Umbilical cord (tissue), 2 donors: ENCODE measurements around the gene DDR1. TPM values are rescaled to one million over a fixed set of nuclear protein-coding genes. Genes with fewer than 3 reads are reported as not detected.
"Not testable (repeated sequence)": the region's sequence is repeated elsewhere in the genome, so short reads cannot be mapped to it uniquely, and the experiment has no call there.

Experiments used
- DNase-seq: peaks from one replicate; pipeline ENCODE4 v3.0.0-alpha.2; 2015; ENCODE audit warnings: low spot score
- total RNA-seq: library from RNA; depleted of rRNA; stranded (reverse); fragments of >200 nt; gene quantifications from one replicate; pipeline ENCODE4 v1.2.3, GENCODE V29; 2014; ENCODE audit warnings: low replicate concordance; ENCODE audit not compliant: insufficient read depth

DDR1 gene
- total RNA-seq, 1 donor from 2014 or later: 19.0 TPM

DNA sequence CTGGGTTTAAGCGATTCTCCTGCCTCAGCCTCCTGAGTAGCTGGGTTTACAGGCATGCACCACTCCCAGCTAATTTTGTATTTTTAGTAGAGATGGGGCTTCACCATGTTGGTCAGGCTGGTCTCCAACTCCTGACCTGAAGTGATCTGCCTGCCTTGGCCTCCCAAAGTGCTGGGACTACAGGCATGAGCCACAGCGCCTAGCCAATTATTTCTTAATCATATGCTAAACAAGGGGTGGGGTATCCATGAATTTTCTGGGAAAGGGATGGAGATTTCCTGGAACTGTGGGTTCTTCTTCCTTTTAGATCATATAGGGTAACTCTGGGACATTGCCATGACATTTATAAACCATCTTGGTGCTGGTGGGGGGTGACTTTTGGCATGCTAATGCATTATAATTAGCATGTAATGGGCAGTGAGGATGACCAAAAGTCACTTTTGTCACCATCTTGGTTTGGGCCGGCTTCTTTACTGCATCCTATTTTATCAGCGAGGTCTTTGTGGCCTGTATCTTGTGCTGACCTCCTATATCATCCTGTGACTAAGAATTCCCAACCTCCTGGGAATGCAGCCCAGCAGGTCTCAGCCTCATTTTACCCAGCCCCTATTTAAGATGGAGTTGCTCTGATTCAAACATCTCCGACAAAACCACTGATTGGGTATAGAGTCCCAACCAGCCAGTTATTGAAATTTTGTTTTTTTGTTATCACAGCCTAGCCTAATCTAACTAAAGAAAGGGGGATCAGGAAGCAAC is 29.9 kb upstream of the DDR1 start:
- no peak for DNase-seq

DNA sequence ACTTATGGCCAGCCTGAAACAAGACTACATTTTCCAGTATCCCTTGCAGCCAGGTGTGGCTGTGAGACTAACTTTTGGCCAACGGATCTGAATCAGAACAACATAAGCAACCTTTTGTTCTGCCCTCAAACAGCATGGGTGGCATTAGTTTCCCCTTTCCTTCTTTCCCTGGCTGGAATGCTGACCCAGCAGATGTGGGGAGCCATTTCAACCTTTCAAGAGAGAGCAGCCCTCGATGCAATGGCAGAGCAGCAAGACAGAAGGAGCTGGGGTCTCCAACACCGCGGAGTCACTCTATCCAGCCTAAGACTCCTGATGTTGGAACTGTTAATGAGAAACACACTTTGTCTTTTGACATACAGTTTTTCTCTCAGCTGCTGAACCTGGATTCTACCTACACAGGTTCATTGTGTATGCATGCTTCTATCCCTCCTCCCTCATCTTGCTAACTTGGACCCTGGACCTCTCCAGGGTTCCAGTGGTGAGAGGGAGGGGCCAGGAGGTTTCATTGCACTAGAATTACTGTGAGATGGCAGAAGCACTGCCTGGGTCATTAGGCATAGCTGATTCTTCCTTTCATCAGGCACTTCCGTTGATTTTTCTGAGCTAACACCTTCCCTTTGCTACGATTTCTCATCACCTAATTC is 28.8 kb upstream of the DDR1 start:
- DNase-seq: no peak

DNA sequence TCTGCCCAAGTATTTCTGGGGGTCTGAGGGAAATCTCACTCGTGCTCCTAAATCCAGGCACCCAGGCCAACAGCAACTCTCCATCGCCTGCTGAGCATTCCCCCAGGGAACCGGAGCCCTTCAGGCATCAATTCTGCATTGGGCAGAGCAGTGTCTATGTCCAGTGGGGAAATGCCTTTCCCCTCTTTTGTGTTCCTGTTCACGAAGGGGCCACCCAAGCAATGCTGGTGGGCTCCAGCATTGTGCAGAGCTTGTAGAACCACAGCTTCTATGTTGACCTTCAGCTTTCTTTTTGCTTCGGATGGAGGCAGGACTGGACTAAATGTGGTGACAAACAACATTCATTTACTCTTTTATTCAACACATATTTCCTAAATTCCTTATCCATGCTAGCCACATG is 27.2 kb upstream of the DDR1 start:
- DNase-seq: no peak

DNA sequence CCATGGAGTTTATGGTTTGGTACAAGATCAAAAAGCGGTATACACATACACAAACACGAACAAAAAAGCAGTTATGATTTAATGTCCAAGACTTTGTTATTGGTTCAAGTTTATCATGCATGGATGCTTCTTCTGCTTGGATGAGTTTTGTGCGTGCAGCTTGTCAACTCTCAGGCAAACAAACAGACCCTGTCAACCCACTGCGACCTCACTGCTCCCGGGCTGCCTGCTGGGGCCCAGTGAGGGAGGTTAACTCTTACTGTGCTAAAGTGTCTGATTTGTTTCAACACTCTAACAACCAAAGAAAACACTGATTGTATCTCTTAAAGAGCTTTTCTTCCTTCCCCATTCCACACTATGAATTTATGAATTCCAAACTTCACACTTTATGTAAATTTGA is 26.8 kb upstream of the DDR1 start:
- DNase-seq: no peak

DNA sequence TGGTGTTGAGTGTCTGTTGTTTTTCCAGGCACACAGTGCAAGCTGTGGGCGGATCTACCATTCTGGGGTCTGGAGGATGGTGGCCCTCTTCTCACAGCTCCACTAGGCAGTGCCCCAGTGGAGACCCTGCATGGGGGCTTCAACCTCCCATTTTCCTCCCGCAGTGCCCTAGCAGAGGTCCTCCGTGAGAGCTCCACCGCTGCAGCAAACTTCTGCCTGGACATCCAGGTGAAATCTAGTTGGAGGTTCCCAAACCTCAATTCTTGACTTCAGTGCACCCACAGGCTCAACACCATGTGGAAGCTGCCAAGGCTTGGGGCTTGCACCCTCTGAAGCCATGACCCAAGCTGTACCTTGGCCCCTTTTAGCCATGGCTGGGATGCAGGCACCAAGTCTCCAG is 24.6 kb upstream of the DDR1 start:
- DNase-seq: not testable (repeated sequence)

DNA sequence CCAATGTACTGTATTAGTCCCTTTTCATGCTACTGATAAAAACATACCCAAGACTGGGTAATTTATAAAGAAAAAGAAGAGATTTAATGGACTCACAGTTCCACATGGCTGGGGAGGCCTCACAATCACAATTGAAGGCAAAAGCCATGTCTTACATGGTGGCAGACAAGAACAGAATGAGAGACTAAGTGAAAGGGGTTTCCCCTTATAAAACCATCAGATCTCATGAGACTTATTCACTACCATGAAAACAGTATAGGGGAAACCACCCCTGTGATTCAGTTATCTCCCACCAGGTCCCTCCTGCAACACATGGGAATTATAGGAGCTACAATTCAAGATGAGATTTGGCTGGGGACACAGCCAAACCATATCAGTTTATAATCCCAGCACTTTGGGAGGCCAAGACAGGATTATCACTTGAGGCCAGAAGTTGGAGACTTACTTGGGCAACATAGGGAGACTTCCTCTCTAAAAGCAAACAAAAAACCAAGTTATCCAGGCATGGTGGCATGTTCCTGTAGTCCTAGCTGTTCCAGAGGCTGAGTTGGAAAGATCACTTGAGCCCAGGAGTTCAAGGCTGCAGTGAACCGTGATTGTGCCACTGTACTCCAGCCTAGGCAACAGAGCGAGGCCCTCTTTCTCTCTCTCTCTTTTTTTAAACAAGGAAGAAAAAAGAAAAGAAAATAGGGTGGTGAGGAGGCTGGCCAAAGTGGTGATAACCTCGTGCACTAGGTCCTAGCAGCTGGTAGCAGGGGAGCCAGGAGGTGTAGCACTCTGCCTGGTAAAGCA is 22.9 kb upstream of the DDR1 start:
- DNase-seq: no peak

DNA sequence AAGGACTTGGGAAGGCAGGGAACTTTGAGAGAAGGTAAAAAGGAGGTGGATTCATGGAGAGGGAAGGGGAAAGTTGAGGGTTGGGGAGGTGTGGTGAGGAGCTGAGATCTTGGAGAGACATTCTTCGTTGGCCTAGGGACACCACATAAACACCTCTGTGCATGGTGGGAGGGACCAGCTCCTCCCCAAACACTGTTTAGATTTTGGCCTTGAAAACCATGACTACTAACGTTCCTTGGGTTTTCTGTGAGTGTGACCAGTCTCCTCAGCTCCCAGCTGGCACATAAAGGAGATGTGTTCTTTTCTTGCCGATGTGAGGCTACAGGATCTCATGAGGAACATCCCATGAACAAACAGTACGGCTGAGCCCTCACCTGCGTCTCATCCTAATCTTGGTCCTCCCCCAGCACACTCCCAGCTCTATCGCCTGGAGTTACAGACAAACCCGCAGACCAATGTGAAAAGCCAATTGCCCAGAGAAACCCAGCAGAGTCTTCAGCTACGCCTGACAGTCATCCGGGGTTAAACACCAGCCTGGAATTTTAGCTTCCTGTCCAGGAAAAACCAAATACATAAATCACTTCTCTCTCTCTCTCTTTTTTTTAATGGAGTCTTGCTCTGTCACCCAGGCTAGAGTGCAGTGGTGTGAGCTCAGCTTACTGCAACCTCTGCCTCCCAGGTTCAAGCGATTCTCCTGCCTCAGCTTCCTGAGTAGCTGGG is 22.0 kb upstream of the DDR1 start:
- no peak for DNase-seq

DNA sequence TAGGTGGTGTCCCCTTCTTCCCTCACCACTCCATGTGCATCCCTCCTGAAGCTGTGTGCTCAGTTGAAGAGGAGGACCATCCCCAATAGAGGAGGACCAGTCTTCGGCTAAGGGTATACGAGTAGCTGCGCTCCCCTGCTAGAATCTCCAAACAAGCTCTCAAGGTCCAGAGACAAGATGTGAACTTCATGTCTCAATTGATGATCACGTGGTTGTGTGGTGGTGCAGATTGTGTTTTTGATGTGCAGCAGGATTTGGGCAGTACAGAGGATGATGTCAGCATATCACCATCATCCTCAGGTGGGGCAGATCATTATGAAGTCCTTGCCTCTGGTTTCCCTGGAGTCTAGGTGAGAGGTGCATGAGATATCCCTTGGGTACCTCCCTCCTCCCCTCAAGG is 20.0 kb upstream of the DDR1 start:
- no peak for DNase-seq

DNA sequence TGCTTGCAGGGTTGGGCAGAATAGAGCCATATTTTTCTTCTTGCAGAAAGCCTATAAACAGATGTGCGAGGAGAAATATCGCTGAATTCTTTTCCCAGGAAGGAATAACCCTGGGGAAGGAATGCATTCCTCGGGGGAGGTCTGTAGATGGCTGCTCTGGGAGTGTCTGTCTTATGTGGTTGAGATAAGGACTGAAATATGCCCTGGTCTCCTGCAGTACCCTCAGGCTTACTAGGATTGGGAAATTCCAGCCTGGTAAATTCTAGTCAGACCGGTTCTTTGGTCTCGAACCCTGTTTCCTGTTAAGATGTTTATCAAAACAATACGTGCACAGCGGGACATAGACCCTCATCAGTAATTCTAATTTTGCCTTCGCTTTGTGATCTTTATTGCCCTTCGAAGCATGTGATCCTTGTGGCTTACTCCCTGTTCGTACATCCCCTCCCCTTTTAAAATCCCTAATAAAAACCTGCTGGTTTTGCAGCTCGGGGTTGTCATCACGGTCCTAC is 15.0 kb upstream of the DDR1 start:
- not testable (repeated sequence) for DNase-seq

DNA sequence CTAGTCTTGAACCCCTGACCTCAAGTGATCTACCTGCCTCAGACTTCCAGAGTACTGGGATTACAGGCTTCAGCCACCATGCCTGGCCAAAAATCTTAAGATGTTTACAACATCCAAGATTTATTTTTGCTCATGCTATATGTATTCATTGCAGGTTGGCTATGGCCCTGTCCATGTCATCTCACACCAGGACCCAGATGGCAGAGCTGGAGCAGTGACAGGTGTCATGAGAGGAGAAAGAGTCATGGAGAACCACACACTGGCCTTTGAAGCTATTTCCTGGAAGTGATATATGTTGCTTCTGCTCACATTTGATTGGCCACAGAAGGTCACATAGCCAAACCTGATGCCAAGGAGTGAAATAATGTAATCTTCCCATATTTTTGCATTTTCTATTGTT is 13.8 kb upstream of the DDR1 start:
- DNase-seq: no peak

DNA sequence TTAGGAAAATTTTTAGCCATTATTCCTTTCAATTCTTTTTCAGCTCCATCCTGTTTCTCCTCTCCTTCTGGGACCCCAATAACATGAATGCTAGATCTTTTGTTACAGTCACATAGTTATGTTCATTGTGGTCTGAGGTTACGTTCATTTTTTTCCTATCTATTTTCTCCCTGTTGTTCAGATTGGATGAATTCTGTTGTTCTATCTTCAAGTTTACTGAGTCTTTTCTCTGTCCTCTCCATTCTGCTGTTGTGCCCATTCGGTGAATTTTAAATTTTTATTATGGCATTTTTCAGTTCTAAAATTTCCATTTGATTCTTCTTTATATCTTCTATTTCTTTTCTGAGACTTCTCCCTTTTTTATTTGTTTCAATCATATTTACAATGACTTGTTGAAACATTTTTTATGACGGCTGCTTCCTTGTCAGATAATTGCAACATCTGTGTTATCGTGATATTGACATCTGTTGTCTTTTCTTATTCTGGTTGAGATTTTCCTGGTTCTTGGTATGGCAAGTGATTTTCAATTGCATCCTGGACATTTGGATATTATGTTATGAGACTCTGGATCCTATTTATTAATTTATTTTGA is 12.6 kb upstream of the DDR1 start:
- no peak for DNase-seq

DNA sequence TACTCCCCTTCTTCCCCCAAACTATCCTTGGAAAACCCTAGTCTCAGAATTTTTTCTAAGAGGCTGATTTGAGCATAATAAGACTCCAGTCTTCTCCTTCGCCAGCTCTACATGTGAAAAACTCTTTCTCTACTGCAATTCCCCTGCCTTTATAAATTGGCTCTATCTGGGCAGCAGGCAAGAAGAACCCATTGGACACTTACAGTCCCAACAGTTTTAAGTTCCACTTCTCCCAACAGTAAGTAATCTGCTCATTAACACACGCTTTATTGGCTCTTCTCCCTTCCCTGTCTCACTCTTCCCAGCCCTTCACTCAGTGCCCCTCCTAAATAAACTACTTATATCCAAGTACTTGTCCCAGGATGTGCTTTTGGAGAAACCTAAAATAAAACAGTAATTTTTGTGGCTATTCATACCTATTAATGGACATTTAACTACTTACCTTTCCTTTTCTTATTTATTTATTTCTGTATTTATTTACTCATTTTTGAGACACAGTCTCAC is 11.1 kb upstream of the DDR1 start:
- no peak for DNase-seq

DNA sequence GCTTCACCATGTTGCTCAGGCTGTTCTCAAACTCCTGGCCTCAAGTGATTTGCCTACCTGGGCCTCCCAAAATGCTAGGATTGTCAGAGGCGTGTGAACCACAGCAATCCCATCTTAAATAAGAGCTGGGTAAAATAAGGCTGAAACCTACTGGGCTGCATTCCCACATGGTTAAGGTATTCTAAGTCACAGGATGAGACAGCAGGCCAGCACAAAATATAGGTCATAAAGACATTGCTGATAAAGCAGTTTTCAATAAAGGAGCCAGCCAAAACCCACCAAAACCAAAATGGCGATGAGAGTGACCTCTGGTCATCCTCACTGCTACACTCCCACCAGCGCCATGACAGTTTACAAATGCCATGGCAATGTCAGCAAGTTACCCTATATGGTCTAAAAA is 10.5 kb upstream of the DDR1 start:
- not testable (repeated sequence) for DNase-seq

DNA sequence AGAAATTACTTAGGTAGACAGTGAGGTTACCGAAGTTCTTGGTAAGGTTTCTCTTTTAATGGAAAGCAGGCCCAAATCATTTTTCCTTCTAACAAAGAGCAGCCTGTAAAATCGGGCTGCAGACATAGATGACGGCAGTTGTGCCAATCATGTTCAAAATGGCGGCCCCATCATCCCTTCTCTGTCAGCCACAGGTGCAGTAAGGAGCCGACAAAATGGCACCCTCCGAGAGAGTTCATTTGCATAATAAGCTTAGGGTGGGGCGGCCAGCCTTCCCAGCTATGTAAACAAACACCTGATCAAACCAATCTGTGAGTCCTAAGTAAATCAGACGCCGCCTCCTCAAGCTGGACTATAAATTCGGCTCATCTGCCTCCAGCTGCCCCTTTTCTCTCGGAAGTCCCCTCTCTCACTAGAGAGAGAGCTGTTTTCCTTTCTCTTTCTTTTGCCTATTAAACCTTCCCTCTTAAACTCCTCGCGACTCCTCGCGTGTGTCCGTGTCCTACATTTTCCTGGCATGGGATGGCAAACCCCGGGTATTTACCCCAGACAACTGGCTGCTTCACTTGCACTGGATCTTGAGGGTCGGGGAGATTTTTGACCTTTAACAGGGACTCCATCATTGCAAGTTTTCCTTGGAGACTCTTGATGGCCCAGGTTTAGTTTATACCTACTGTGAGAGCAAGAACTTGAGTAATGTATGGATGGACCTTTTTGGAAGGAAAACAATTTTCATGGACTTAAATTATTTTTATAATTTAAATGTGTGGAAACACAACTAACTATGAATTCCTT is 8.9 kb upstream of the DDR1 start:
- no peak for DNase-seq

DNA sequence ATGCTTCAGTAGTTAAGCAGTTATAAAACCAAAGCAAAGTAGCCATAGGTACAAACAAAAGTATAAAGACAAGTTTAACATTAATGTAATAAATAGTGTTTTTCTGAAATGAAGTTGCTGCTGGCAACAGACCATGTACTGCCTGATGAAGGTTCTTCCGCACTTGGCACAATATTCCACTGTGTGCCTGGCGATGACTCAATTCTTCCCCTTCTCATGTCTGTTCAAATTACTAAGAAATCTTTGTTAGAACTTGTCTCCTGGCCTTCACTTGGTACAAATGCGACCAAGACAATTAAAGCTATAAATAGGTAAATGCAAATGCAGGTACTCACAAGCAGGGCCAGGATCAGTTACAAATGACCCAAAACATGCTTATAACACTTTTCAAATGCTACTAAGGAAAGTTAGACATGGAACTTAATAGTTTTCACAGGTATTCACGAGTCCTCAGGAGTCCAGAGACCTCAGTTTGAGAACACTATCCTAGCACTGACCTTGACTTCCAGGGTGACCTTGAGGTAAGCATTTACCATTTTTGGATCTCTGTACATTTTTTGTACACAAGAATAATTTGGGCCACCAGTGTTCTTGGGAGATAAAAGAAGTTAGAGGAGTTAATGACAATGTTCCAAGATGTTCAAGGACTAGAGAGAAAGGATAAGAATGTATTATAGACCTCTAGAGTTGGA is 8.1 kb upstream of the DDR1 start:
- DNase-seq: peak; percentile 83

DNA sequence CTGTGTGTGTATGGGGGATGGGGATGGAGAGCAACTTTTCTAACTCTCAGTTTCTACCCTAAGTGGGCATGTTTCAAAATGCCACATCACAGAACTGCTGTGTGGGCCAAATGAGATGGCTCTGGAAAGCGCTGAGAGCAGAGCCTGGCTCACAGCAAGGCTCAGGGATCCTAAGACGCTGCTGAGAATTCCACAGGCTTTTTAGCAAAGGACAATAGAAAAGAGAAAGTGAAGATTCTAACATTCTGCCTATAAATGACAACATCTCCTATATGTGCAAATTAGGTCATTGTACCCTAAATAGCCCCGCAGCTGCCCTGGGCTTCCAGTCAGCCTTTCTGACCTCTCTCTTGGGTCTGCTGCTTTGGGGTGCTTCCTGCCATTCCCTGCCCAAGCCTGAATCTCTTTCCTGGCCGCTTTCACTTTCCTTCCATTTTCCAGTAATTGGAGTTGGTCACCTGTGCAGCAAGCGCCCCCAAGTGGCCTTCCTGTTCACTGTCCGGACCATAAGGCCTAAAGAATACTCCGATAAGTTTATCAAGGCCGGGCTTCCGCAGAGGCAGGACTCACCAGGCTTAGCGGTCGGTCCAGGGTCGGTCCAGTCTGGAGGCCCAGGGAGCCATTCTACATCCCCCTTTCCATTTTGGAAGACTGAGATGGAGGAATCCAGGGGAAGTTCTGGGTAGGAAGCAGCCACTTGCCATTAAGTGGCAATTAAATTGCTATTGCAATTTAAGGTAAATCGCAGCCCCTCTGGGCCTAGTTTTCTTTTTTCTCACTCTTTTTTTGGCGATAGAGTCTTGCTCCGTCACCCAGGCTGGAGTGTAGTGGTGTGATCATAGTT is 6.7 kb upstream of the DDR1 start:
- DNase-seq: peak; percentile 97

DNA sequence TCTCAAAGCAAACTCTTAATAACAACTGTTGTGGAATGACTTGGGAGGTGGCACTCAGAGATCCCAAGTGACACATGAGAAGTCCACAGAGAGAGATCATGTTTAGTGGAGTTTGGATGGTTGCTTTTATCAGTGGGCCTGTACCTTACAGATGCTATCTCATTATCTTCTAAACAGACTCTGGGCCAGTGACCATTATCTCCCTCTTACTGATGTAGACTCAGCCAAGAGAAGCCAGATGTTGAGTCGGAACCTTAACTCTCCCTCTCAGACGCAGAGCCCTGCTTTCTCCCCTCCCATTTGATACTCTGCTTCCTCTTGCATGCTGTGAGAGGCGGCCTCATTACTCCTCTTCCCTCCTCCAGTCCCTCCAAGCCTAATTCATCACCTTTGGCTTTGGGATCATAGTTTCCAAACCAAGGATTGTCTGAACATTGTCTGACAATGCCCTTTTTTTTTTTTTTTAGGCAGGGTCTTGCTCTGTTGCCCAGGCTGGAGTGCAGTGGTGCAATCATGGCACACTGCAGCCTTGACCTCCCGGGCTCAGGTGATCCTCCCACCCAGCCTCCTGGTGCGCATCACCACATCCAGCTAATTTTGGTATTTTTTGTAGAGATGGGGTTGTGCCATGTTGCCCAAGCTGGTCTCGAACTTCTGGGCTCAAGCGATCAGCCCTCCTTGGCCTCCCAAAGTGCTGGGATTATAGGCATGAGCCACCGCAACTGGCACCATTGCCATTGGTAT is 4.5 kb upstream of the DDR1 start:
- peak; percentile 69 for DNase-seq

DNA sequence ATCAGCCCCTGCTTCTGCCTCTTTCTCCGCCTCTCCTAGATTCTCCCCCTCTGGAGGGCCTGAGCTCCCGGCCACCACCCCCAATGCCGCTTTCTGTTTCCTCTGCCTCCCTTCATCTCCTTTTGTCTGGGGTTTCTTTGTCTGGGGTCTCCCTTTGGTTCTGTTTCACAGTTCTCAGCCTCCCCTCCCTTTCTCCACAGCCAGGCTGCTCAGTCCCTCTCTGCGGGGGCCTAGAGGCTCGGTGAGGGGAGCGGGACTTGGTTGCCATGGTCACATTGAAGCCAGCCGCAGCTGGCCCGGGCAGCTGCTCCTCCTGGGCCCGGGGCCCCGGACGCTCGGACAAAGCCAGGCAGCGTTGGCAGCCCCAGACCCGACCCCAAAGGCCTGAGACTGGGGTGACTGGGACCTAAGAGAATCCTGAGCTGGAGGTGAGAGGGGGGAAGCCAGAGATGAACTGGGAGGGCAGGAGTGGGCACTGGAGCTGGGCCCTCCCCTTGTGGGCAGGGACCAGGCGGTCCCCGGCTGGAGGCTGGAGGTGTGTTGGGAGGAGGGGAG is 3.5 kb upstream of the DDR1 start:
- DNase-seq: peak; percentile 46
